ENCODE data around the gene THSD7B.

THSD7B gene

GRCh38 chr2:136994793-136995192 is 229.4 kb downstream of the THSD7B start:
- TF ChIP-seq CTCF (IDR thresholded peaks at IDR 0.05; ENCODE audit: low read depth, low read length, poor library complexity, severe bottlenecking), result no peak
- Histone ChIP-seq H3K27me3 (ENCODE audit: control insufficient read depth, low read length) (no peaks in the 10 kb centered on the region), H3K4me3 (ENCODE audit: low read length) (no peak overlapping the region)

GRCh38 chr2:136997557-136997956 is 232.2 kb downstream of the THSD7B start:
- TF ChIP-seq EZH2phosphoT487 (IDR thresholded peaks at IDR 0.05; ENCODE audit: borderline replicate concordance, low read length) (no peak), CTCF (IDR thresholded peaks at IDR 0.05; ENCODE audit: low read depth, low read length, poor library complexity, severe bottlenecking) (no peak)
- no peaks in the 10 kb centered on the region for H3F3A ChIP-seq (ENCODE audit: control insufficient read depth, insufficient read depth)
- H3K4me2 ChIP-seq (ENCODE audit: low read length), result no peak overlapping the region
- no peak overlapping the region for H3K27ac ChIP-seq (ENCODE audit: low read depth, low read length)
- H3K4me1 ChIP-seq (ENCODE audit: control insufficient read depth, low read length), result no peaks in the 10 kb centered on the region
- H3K36me3 ChIP-seq (ENCODE audit: control insufficient read depth, low read length), result no peaks in the 10 kb centered on the region
- no peaks in the 10 kb centered on the region for H3K9me3 ChIP-seq (ENCODE audit: control insufficient read depth, insufficient read depth, low read length)
- no peak overlapping the region for H3K4me3 ChIP-seq (ENCODE audit: low read length)
- no peaks in the 10 kb centered on the region for H3K27me3 ChIP-seq (ENCODE audit: control insufficient read depth, low read length)
- H4K20me1 ChIP-seq (ENCODE audit: control insufficient read depth, insufficient read depth, low read depth, low read length), result no peaks in the 10 kb centered on the region
- no peaks in the 10 kb centered on the region for H3K9me2 ChIP-seq (replicated peaks; ENCODE audit: control insufficient read depth, low read length)
- H3K79me2 ChIP-seq (ENCODE audit: control insufficient read depth, low read length), result no peaks in the 10 kb centered on the region

More at GRCh38 chr2:136994793-136995192, 229.4 kb downstream of the THSD7B start:
- Histone ChIP-seq H4K20me1 (ENCODE audit: control insufficient read depth, insufficient read depth, low read depth, low read length) (no peaks in the 10 kb centered on the region), H3K36me3 (ENCODE audit: control insufficient read depth, low read length) (no peaks in the 10 kb centered on the region), H3F3A (ENCODE audit: control insufficient read depth, insufficient read depth) (no peaks in the 10 kb centered on the region), H3K79me2 (ENCODE audit: control insufficient read depth, low read length) (no peaks in the 10 kb centered on the region), H3K4me2 (ENCODE audit: low read length) (no peak overlapping the region), H3K9me3 (ENCODE audit: control insufficient read depth, insufficient read depth, low read length) (no peaks in the 10 kb centered on the region), H3K9me2 (replicated peaks; ENCODE audit: control insufficient read depth, low read length) (no peaks in the 10 kb centered on the region), H3K4me1 (ENCODE audit: control insufficient read depth, low read length) (no peaks in the 10 kb centered on the region), H3K27ac (ENCODE audit: low read depth, low read length) (no peak overlapping the region)

- no peaks in the 10 kb centered on the region for H4K20me1 ChIP-seq (ENCODE audit: control insufficient read depth, insufficient read depth, low read depth, low read length)
- H3K4me1 ChIP-seq (ENCODE audit: control insufficient read depth, low read length), result no peaks in the 10 kb centered on the region
- no peaks in the 10 kb centered on the region for H3F3A ChIP-seq (ENCODE audit: control insufficient read depth, insufficient read depth)
- no peaks in the 10 kb centered on the region for H3K36me3 ChIP-seq (ENCODE audit: control insufficient read depth, low read length)
- H3K4me3 ChIP-seq (ENCODE audit: low read length), result no peak overlapping the region
- no peak overlapping the region for H3K27ac ChIP-seq (ENCODE audit: low read depth, low read length)
- no peaks in the 10 kb centered on the region for H3K27me3 ChIP-seq (ENCODE audit: control insufficient read depth, low read length)
- no peaks in the 10 kb centered on the region for H3K9me3 ChIP-seq (ENCODE audit: control insufficient read depth, insufficient read depth, low read length)
- no peak for TF ChIP-seq EZH2phosphoT487 (IDR thresholded peaks at IDR 0.05; ENCODE audit: borderline replicate concordance, low read length)
- no peak for TF ChIP-seq CTCF (IDR thresholded peaks at IDR 0.05; ENCODE audit: low read depth, low read length, poor library complexity, severe bottlenecking)
- H3K4me2 ChIP-seq (ENCODE audit: low read length), result no peak overlapping the region
- no peaks in the 10 kb centered on the region for H3K9me2 ChIP-seq (replicated peaks; ENCODE audit: control insufficient read depth, low read length)
- H3K79me2 ChIP-seq (ENCODE audit: control insufficient read depth, low read length), result no peaks in the 10 kb centered on the region
These were observed 235.5 kb downstream of the THSD7B start for GRCh38 chr2:137000811-137001210.

- Histone ChIP-seq H3K4me2 (ENCODE audit: low read length) (no peak overlapping the region), H3K4me3 (ENCODE audit: low read length) (no peak overlapping the region), H3F3A (ENCODE audit: control insufficient read depth, insufficient read depth) (no peaks in the 10 kb centered on the region), H4K20me1 (ENCODE audit: control insufficient read depth, insufficient read depth, low read depth, low read length) (no peaks in the 10 kb centered on the region), H3K4me1 (ENCODE audit: control insufficient read depth, low read length) (no peaks in the 10 kb centered on the region), H3K79me2 (ENCODE audit: control insufficient read depth, low read length) (no peaks in the 10 kb centered on the region), H3K27ac (ENCODE audit: low read depth, low read length) (no peak overlapping the region), H3K9me2 (replicated peaks; ENCODE audit: control insufficient read depth, low read length) (no peaks in the 10 kb centered on the region), H3K27me3 (ENCODE audit: control insufficient read depth, low read length) (no peaks in the 10 kb centered on the region), H3K36me3 (ENCODE audit: control insufficient read depth, low read length) (no peaks in the 10 kb centered on the region), H3K9me3 (ENCODE audit: control insufficient read depth, insufficient read depth, low read length) (no peaks in the 10 kb centered on the region)
- TF ChIP-seq CTCF (IDR thresholded peaks at IDR 0.05; ENCODE audit: low read depth, low read length, poor library complexity, severe bottlenecking), result no peak
- TF ChIP-seq EZH2phosphoT487 (IDR thresholded peaks at IDR 0.05; ENCODE audit: borderline replicate concordance, low read length), result no peak
These were observed 237.6 kb downstream of the THSD7B start for GRCh38 chr2:137002896-137003295.

All from DOHH2 (cell line).